Stomach smooth muscle (tissue), 2 donors: ENCODE results near the gene GPR108.
A peak's percentile ranks its signal among the peaks of the same experiment; 100 is the strongest.

Experiments used
- H3K27ac ChIP-seq: one replicate; pipeline ENCODE4 v1.7.0; 2013; ENCODE audit warnings: mild to moderate bottlenecking, low read length, inconsistent platforms
- H3K27me3 ChIP-seq, 2 donors: one replicate each; pipeline ENCODE4 v1.7.0; 2013; ENCODE audit warnings: low read length in 2 of 2; ENCODE audit not compliant: insufficient read depth in 2 of 2, control insufficient read depth in 1 of 2
- H3K36me3 ChIP-seq, 2 donors: one replicate each; pipeline ENCODE4 v1.7.0; 2013; ENCODE audit warnings: low read length in 2 of 2; ENCODE audit not compliant: control insufficient read depth in 2 of 2, insufficient read depth in 2 of 2
- H3K4me1 ChIP-seq: one replicate; pipeline ENCODE4 v1.7.0; 2013; ENCODE audit warnings: low read length; ENCODE audit not compliant: control insufficient read depth, insufficient read depth
- H3K4me3 ChIP-seq, 2 donors: one replicate each; pipeline ENCODE4 v1.7.0; 2013; ENCODE audit warnings: low read length in 2 of 2
- H3K9ac ChIP-seq, 2 donors: one replicate each; pipeline ENCODE4 v1.7.0; 2013; ENCODE audit warnings: low read length in 2 of 2, mild to moderate bottlenecking in 1 of 2
- H3K9me3 ChIP-seq, 2 donors: one replicate each; pipeline ENCODE4 v1.7.0; 2013; ENCODE audit warnings: low read length in 2 of 2; ENCODE audit not compliant: control insufficient read depth in 2 of 2
- donor health status: healthy.
- donor health status: Pancreatic carcinoma.

GPR108 gene

GRCh38 chr19:6728346-6728745, 9.0 kb downstream of the GPR108 start:
- peaks cover 0 to 4% of the 10 kb centered on the region in 2 donors for H3K27me3 ChIP-seq
- H3K27ac ChIP-seq = no peak overlapping the region
- H3K9me3 ChIP-seq = no peaks in the 10 kb centered on the region
- no peak overlapping the region for H3K9ac ChIP-seq
- peaks cover 7% of the 10 kb centered on the region for H3K4me1 ChIP-seq
- H3K36me3 ChIP-seq = peaks cover 11 to 14% of the 10 kb centered on the region in 2 donors
- H3K4me3 ChIP-seq = no peak overlapping the region

GRCh38 chr19:6725513-6726231, 11.7 kb downstream of the GPR108 start:
- H3K4me3 ChIP-seq = no peak overlapping the region

GRCh38 chr19:6724631-6725492, 12.5 kb downstream of the GPR108 start:
- no peaks in the 10 kb centered on the region for H3K9me3 ChIP-seq
- peaks cover 7% of the 10 kb centered on the region for H3K4me1 ChIP-seq
- no peaks in the 10 kb centered on the region for H3K36me3 ChIP-seq
- no peak overlapping the region for H3K4me3 ChIP-seq
- H3K27me3 ChIP-seq = peaks cover 2 to 4% of the 10 kb centered on the region in 2 donors
- H3K27ac ChIP-seq = no peak overlapping the region
- no peak overlapping the region for H3K9ac ChIP-seq

More at GRCh38 chr19:6725513-6726231, 11.7 kb downstream of the GPR108 start:
- H3K27ac ChIP-seq = no peak overlapping the region
- H3K9me3 ChIP-seq = no peaks in the 10 kb centered on the region
- H3K4me1 ChIP-seq = peaks cover 7% of the 10 kb centered on the region
- no peaks in the 10 kb centered on the region for H3K36me3 ChIP-seq
- H3K9ac ChIP-seq = no peak overlapping the region
- peaks cover 2 to 4% of the 10 kb centered on the region in 2 donors for H3K27me3 ChIP-seq

- H3K4me3 ChIP-seq = no peak overlapping the region
- H3K9ac ChIP-seq = no peak overlapping the region
- no peaks in the 10 kb centered on the region for H3K36me3 ChIP-seq
- H3K27ac ChIP-seq = no peak overlapping the region
- peaks cover 2 to 4% of the 10 kb centered on the region in 2 donors for H3K27me3 ChIP-seq
- no peaks in the 10 kb centered on the region for H3K9me3 ChIP-seq
- H3K4me1 ChIP-seq = peaks cover 7% of the 10 kb centered on the region
Observed at GRCh38 chr19:6723738-6724137, 13.6 kb downstream of the GPR108 start.

- no peaks in the 10 kb centered on the region for H3K36me3 ChIP-seq
Observed at GRCh38 chr19:6723108-6723618, 14.2 kb downstream of the GPR108 start.

GRCh38 chr19:6721773-6722172, 15.6 kb downstream of the GPR108 start:
- Histone ChIP-seq H3K4me3 (no peak overlapping the region), H3K9me3 (no peaks in the 10 kb centered on the region), H3K27me3 (peaks cover 7 to 8% of the 10 kb centered on the region in 2 donors), H3K4me1 (peaks cover 7% of the 10 kb centered on the region), H3K9ac (no peak overlapping the region), H3K27ac (no peak overlapping the region), H3K36me3 (peaks cover 0 to 3% of the 10 kb centered on the region in 2 donors)

More at GRCh38 chr19:6723108-6723618, 14.2 kb downstream of the GPR108 start:
- Histone ChIP-seq H3K4me1 (peaks cover 7% of the 10 kb centered on the region), H3K4me3 (no peak overlapping the region), H3K9ac (no peak overlapping the region), H3K27ac (no peak overlapping the region), H3K9me3 (no peaks in the 10 kb centered on the region), H3K27me3 (peaks cover 2 to 4% of the 10 kb centered on the region in 2 donors)

- no peaks in the 10 kb centered on the region for H3K9me3 ChIP-seq
- H3K27ac ChIP-seq = no peak overlapping the region
- no peak overlapping the region for H3K4me3 ChIP-seq
- H3K27me3 ChIP-seq = peaks cover 7 to 8% of the 10 kb centered on the region in 2 donors
- H3K9ac ChIP-seq = no peak overlapping the region
- H3K36me3 ChIP-seq = peaks cover 0 to 3% of the 10 kb centered on the region in 2 donors
- peaks cover 7% of the 10 kb centered on the region for H3K4me1 ChIP-seq
Observed at GRCh38 chr19:6721138-6721474, 16.3 kb downstream of the GPR108 start.

GRCh38 chr19:6720369-6721137, 16.8 kb downstream of the GPR108 start, which contains the start of gene C3:
C3 (minus strand) TSS chr19:6720650; CDS start chr19:6720589, 61 bp downstream.
- Histone ChIP-seq H3K9me3 (no peaks in the 10 kb centered on the region), H3K9ac (peak within 1 kb of the TSS in 1 of 2 donors; percentile 5), H3K27ac (no peak within 1 kb of the TSS), H3K27me3 (peaks cover 7 to 8% of the 10 kb centered on the region in 2 donors), H3K4me3 (peak within 1 kb of the TSS; percentile 25 to 61), H3K36me3 (peaks cover 0 to 3% of the 10 kb centered on the region in 2 donors), H3K4me1 (peaks cover 7% of the 10 kb centered on the region)

- Histone ChIP-seq H3K9ac (peak overlapping the region in 1 of 2 donors; percentile 5), H3K4me1 (peaks cover 4% of the 10 kb centered on the region), H3K27me3 (peaks cover 7 to 9% of the 10 kb centered on the region in 2 donors), H3K9me3 (no peaks in the 10 kb centered on the region), H3K36me3 (peaks cover 0 to 3% of the 10 kb centered on the region in 2 donors), H3K27ac (no peak overlapping the region), H3K4me3 (peak overlapping the region; percentile 25 to 61)
Observed at GRCh38 chr19:6719992-6720368, 17.4 kb downstream of the GPR108 start.

- Histone ChIP-seq H3K36me3 (peaks cover 0 to 3% of the 10 kb centered on the region in 2 donors), H3K27me3 (peaks cover 7 to 9% of the 10 kb centered on the region in 2 donors), H3K9ac (no peak overlapping the region), H3K27ac (no peak overlapping the region), H3K4me1 (peaks cover 4% of the 10 kb centered on the region), H3K9me3 (no peaks in the 10 kb centered on the region), H3K4me3 (peak overlapping the region in 1 of 2 donors; percentile 61)
Observed at GRCh38 chr19:6719540-6719861, 17.9 kb downstream of the GPR108 start.
